OCI-M1 (cell line): ENCODE results near the gene SH3TC1.
A peak's percentile ranks its signal among the peaks of the same experiment; 100 is the strongest.

Experiments used
- DNase-seq: peaks from one replicate; lab custom pipeline; 2025; lab: John Stamatoyannopoulos, UW

Gene SH3TC1

DNA sequence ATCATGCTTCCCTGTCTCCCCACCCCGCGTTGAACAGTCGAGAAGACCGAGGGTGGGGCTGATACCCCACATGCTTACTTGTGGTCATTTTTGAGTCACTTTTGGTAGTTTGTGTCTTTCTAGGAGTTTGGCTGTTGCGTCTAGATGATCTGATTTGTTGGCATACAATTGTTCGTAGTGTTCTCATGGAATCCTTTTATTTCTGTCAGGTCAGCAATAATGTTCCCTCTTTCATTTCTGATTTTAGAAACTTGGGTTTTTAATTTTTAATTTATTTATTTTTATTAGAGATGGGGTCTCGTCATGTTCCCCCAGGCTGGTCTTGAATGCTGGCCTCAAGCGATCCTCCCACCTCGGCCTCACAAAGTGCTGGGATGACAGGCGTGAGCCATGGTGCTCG is 30.9 kb downstream of the SH3TC1 start:
- no peak for DNase-seq

GRCh38 chr4:8230891-8231290 is 31.8 kb downstream of the SH3TC1 start:
- no peak for DNase-seq

DNA sequence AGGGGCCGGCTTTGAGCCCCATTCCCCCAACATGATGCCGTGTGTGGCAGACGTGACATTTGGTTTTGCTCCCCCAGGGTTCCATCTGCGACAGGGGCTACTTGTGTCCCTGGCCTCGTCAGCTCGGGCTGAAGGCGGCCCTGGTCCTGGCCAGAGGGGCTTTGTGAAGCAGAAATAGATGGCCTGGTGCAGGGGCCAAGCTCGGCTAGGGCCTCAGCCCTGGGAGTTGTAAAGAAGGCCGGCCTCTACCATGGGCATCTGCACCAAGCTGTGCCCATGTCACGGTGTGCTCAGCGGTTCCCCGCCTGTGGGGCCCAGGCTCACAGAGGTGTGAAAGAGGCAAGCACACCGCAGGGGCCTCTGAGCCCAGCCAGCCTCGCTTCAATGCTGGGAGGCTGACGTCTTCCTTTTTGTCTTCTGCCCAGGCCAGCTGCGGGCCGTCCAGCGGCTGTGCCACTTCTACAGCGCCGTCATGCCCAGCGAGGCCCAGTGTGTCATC is 32.5 kb downstream of the SH3TC1 start:
- DNase-seq: no peak

- DNase-seq: no peak
These were observed 33.7 kb downstream of the SH3TC1 start for GRCh38 chr4:8232748-8233147.

DNA sequence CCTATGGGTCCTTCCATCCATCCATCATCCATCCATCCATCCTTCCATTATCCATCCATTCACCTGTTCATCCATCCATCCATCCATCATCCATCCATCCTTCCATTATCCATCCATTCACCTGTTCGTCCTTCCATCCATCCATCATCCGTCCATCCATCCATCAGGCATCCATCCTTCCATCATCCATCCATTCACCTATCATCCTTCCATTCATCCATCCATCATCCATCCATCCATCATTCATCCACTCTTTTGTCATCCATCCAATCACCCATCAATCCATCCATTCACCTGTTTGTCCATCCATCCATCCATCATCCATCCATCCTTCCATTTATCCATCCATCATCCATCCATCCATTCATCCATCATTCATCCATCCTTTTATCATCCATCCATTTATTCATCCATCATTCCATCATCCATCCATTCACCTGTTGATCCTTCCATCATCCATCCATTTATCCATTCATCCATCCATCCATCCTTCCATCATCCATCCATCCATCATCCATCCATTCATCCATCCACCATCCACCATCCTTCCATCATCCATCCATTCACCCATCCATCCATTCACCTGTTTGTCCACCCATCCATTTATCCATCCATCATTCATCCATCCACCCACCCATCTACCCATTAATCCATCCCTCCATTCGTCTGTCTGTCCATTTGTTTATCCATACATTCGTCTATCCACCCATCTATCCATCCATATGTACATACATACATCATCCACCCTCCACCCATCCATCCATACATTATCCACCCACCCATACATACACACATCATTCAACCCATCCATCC is 34.8 kb downstream of the SH3TC1 start:
- no peak for DNase-seq

- DNase-seq: no peak
These were observed 35.6 kb downstream of the SH3TC1 start for GRCh38 chr4:8234715-8235114.

GRCh38 chr4:8235224-8235623 is 36.1 kb downstream of the SH3TC1 start:
- no peak for DNase-seq

GRCh38 chr4:8235686-8236085 is 36.6 kb downstream of the SH3TC1 start:
- DNase-seq: no peak

DNA sequence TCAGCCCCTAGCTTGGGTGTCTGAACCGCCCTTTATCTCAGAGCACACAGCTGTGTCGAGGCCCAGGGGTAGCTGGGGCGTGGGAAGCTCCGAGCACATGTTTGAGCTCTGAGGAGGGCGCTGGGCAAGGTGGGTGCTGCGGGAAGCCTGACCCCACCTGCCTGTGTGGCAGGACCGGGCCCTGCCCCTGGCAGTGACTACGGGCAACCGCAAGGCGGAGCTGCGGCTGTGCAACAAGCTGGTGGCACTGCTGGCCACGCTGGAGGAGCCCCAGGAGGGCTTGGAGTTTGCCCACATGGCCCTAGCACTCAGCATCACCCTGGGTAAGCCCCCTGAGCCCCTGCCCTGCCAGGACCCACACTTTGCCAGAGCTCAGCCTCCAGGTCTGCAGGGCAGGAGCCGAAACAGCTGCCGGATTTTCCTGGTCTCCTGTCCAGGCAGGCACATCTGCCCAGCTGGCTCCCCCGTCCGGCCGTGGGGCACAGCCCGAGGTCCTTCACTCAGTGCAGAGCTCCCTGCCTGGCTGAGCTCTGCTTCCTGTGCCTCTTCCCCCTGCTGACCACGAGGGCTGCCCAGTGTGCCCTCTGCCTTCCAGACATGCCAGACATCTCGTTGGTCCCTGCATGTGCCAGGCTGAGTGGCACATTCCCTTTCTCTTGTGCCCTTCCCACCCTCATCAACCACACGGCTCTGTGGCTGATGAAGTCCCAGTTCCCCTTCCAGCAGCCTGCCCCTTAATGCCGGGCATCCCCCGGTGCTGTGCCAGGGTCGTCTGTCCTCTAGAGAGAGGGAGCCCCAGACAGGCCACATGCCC is 37.2 kb downstream of the SH3TC1 start:
- no peak for DNase-seq

DNA sequence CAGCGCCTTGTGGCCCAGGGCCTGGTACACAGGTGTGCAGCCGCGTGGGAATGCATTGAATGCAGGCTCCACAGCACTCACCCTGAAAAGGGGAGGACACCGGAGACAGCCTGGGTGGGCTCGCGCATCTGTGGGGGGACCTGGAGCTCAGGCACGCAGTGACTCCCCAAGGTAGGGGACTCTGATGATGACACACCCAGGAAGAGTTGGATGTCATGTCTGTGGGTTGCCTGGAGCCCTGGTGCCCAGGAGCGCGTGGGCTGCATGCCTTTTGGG is 37.8 kb downstream of the SH3TC1 start:
- no peak for DNase-seq

DNA sequence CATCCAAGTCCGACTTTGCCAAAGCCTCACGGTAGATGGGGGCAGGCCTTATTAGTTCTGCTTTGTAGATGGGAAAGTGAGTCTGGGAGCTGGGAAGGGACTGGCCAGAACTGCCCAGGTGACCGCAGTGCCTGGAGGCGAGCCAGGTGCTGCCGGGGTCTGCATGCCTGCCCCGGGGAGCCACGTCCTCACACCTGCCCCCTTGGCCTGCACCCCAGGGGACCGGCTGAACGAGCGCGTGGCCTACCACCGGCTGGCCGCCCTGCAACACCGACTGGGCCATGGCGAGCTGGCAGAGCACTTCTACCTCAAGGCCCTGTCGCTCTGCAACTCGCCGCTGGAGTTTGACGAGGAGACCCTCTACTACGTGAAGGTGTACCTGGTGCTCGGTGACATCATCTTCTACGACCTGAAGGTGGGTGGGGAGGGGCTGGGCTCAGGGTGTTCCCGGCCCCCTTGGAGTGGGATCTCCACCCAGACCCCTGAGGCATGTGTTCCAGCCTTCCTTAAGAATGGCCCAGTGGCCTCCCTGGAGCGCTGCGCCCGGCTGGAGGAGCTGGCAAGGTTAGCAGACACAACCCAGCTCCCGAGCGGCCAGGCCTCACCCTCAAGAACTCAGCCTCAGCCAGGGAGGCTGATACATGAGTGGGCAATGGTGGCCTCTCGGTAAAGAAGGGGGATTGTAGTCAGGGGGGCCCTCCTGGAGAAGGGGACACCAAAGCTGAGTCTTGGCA is 38.3 kb downstream of the SH3TC1 start:
- DNase-seq: no peak

- no peak for DNase-seq
These were observed 39.0 kb downstream of the SH3TC1 start for GRCh38 chr4:8238036-8238511.

DNA sequence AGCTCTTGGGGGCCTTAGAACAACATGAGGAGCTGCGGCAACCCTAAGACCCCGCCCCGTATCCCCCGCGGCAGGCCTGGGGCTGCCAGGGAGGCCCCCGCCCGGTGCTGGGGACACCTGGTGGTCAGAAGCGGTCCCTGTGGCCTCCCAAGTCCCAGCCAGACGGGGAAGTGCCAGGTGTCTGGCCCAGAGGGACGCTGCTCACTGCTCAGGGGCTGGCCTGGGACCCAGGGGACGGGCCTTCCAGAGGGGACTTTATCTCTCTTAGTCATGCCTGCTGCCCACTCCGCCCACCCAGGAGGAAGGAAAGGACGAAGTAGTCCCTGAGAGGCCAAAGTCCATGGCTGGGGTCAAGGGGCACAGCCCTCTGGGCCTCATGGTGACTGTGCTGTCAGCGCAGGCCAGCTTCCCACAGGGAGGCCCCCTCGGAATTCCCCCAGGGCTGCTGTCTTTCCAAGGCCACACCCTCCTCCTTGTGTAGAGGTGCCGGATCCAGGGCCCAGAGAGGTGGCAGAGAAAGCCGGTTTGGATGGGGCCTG is 39.5 kb downstream of the SH3TC1 start:
- no peak for DNase-seq

GRCh38 chr4:8239226-8239625 is 40.1 kb downstream of the SH3TC1 start:
- DNase-seq: no peak

DNA sequence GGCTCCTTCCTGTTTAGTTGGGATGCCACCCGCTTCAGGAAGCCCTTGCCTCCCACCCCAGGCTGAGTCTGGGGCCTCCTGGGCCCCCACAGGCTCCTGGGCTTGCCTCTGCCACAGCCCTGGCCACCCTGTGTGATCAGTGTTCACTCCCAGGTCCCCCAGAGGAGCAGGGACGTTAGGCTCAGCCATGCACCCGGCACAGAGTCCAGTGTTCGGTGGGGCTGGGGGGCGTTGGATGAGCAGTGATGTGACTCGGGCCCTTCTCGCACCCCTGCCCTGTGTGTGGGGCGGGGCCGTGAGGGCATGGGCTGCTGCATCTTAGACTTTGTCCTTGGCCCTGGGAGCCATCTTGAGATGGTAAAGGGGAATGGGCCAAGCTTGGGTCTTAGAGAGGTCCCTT is 40.6 kb downstream of the SH3TC1 start:
- DNase-seq: no peak

GRCh38 chr4:8240211-8241041 is 41.3 kb downstream of the SH3TC1 start:
- DNase-seq: no peak

DNA sequence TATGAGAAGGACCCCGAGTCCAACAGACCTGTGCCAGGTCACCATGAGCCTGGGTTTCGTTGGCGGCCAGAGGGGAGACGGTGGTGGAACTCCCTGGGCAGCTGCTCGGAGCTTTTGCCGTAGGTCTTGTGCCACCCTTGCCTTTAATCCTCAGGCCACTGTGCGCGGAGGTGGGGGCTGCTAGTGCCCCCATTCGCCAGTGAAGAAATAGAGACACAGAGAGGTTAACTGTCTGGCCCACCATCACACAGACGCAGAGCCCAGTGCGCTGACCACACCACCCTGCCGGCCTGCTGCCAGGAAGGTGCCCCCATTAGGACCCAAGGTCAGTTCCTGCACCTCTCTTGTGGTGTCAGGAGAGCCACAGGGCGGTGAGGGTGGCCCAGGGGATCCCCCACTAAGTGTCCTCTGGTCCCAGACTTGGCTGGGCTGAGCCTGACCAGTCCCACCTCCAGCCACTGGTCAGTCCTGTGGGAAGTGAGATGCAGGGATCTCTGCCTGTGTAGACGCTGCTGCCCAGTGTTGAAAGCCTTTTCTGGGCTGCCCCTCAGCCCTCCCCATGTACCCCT is 42.2 kb downstream of the SH3TC1 start:
- DNase-seq: no peak

- DNase-seq: peak; percentile 86
These were observed 43.0 kb downstream of the SH3TC1 start for GRCh38 chr4:8241895-8242696.

DNA sequence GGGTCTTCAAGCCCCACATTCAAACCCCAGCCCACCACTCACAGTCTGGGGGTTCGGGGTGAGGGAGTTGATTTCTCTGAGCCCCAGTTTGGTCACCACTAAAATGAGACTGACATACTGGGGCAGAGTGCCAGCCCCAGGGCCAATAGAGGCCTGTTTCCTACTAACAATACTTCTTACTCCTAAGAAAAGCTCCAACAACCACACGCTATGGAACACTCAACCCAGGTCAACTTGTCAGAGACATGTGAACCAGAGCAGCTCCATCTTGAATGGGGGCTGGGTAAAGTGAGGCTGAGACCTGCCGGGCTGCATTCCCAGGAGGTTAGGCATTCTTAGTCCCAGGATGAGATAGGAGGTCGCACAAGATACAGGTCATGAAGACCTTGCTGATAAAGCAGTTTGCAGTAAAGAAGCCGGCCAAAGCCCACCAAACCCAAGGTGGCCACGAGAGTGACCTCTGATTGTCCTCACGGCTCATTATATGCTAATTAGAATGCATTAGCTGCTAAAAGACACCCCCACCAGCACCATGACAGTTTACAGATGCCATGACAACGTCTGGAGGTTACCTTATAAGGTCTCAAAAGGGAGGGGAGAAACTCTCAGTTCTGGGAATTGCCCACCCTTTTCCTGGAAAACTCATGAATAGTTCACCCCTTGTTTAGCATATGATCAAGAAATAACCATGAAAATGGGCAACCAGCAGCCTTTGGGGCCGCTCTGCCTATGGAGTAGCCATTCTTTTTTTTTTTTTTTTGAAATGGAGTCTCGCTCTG is 43.9 kb downstream of the SH3TC1 start:
- peak; percentile 37 for DNase-seq
